GM19193 (cell line): Measurements from ENCODE around the gene SOX5.

ENCODE experiments used
- POLR2A ChIP-seq: IDR thresholded peaks from 4 replicates; pipeline ENCODE4 v1.6.1; 2011; ENCODE audit not compliant: insufficient read depth, insufficient read length; ENCODE audit errors: extremely low read depth

Gene SOX5

GRCh38 chr12:23704992-23705943 is 244.2 kb downstream of the SOX5 start:
- TF ChIP-seq POLR2A = no peak

GRCh38 chr12:23703051-23703450 is 246.4 kb downstream of the SOX5 start:
- no peak for TF ChIP-seq POLR2A

GRCh38 chr12:23699031-23699430 is 250.4 kb downstream of the SOX5 start:
- TF ChIP-seq POLR2A = no peak

- TF ChIP-seq POLR2A = no peak
These were observed 254.6 kb downstream of the SOX5 start for GRCh38 chr12:23694920-23695319.

GRCh38 chr12:23694307-23694706 is 255.2 kb downstream of the SOX5 start:
- no peak for TF ChIP-seq POLR2A

GRCh38 chr12:23687947-23688346 is 261.5 kb downstream of the SOX5 start:
- TF ChIP-seq POLR2A = no peak

GRCh38 chr12:23686095-23686494 is 263.4 kb downstream of the SOX5 start:
- TF ChIP-seq POLR2A = no peak

- no peak for TF ChIP-seq POLR2A
These were observed 265.3 kb downstream of the SOX5 start for GRCh38 chr12:23684121-23684520.

GRCh38 chr12:23681237-23681636 is 268.2 kb downstream of the SOX5 start:
- no peak for TF ChIP-seq POLR2A

GRCh38 chr12:23674064-23674463 is 275.4 kb downstream of the SOX5 start:
- TF ChIP-seq POLR2A = no peak

GRCh38 chr12:23671881-23672280 is 277.6 kb downstream of the SOX5 start:
- TF ChIP-seq POLR2A = no peak

- no peak for TF ChIP-seq POLR2A
These were observed 278.8 kb downstream of the SOX5 start for GRCh38 chr12:23670684-23671083.

- no peak for TF ChIP-seq POLR2A
These were observed 279.8 kb downstream of the SOX5 start for GRCh38 chr12:23669691-23670090.

- TF ChIP-seq POLR2A = no peak
These were observed 282.6 kb downstream of the SOX5 start for GRCh38 chr12:23666866-23667265.

- TF ChIP-seq POLR2A = no peak
These were observed 286.5 kb downstream of the SOX5 start for GRCh38 chr12:23662966-23663365.

- TF ChIP-seq POLR2A = no peak
These were observed 290.3 kb downstream of the SOX5 start for GRCh38 chr12:23659131-23659530.

GRCh38 chr12:23657598-23657997 is 291.9 kb downstream of the SOX5 start:
- TF ChIP-seq POLR2A = no peak

- TF ChIP-seq POLR2A = no peak
These were observed 293.6 kb downstream of the SOX5 start for GRCh38 chr12:23655884-23656283.

GRCh38 chr12:23655112-23655511 is 294.4 kb downstream of the SOX5 start:
- no peak for TF ChIP-seq POLR2A
